ENCODE measurements around the gene ETV6. TPM values are rescaled to one million over a fixed set of nuclear protein-coding genes. Genes with fewer than 3 reads are reported as not detected.

Gene ETV6
- polyA plus RNA-seq, 3 donors, result 6.8 to 45.1 (median 11.7) TPM

- DNase-seq, result no peak
- no peak overlapping the region for H3K9ac ChIP-seq (ENCODE audit: insufficient read depth, low read length, poor library complexity, severe bottlenecking)
- no peak overlapping the region for H3K4me3 ChIP-seq (replicated peaks in 1 of 3; ENCODE audit: low read depth in 2 of 3, low read length in 3 of 3)
- H3K36me3 Mint-ChIP-seq, result no peaks in the 10 kb centered on the region
- H2AFZ ChIP-seq (ENCODE audit: insufficient read depth, low read depth, low read length, poor library complexity, severe bottlenecking), result no peak overlapping the region
- peaks cover 0 to 4% of the 10 kb centered on the region in 2 donors for H3K4me1 ChIP-seq (ENCODE audit: control insufficient read depth in 1 of 2, insufficient read depth in 2 of 2, low read length in 2 of 2)
- peaks cover 13% of the 10 kb centered on the region for H3K4me1 Mint-ChIP-seq
- no peaks in the 10 kb centered on the region for H3K36me3 ChIP-seq (replicated peaks in 1 of 2; ENCODE audit: control insufficient read depth in 1 of 2, insufficient read depth in 2 of 2, low read length in 2 of 2)
- no peak overlapping the region for H3K27ac ChIP-seq (ENCODE audit: low read depth in 1 of 2, low read length in 2 of 2)
- H3K27ac Mint-ChIP-seq, result no peak overlapping the region
- no peak overlapping the region for H3K4me2 ChIP-seq (replicated peaks; ENCODE audit: extremely low read depth, low read length, poor library complexity, severe bottlenecking)
- H3K4me3 Mint-ChIP-seq, result no peak overlapping the region
- H3K9me3 Mint-ChIP-seq, result peaks cover 0 to 2% (median 0%) of the 10 kb centered on the region in 7 donors
- intact Hi-C loops (cut with micrococcal nuclease), result no loop called here
- no peaks in the 10 kb centered on the region for H3K9me3 ChIP-seq (replicated peaks in 1 of 2; ENCODE audit: control insufficient read depth in 1 of 2, insufficient read depth in 1 of 2, low read length in 2 of 2)
- TF ChIP-seq CTCF (IDR thresholded peaks at IDR 0.05), result no peak
- peaks cover 0 to 3% (median 0%) of the 10 kb centered on the region in 3 donors for H3K27me3 Mint-ChIP-seq (ENCODE audit: low read depth in 3 of 3)
- no peaks in the 10 kb centered on the region for H4K20me1 ChIP-seq (ENCODE audit: insufficient read depth, low read length)
- no peaks in the 10 kb centered on the region for H3K27me3 ChIP-seq (ENCODE audit: control insufficient read depth in 2 of 2, insufficient read depth in 2 of 2, low read length in 2 of 2)
- WGBS (ENCODE audit: insufficient coverage), result 100% methylated on average over 2 of the region's 4 CpGs
- no peaks in the 10 kb centered on the region for H3K79me2 ChIP-seq (ENCODE audit: insufficient read depth, low read length)
These were observed 40.4 kb upstream of the ETV6 start for GRCh38 chr12:11609045-11609444.

- H3K36me3 Mint-ChIP-seq, result no peaks in the 10 kb centered on the region
- no peak overlapping the region for H3K27ac Mint-ChIP-seq
- H3K4me1 Mint-ChIP-seq, result peaks cover 14% of the 10 kb centered on the region
These were observed 34.0 kb upstream of the ETV6 start for GRCh38 chr12:11615481-11615880.

More at GRCh38 chr12:11615481-11615880, 34.0 kb upstream of the ETV6 start:
- Histone ChIP-seq H3K27me3 (ENCODE audit: control insufficient read depth in 2 of 2, insufficient read depth in 2 of 2, low read length in 2 of 2) (no peaks in the 10 kb centered on the region), H2AFZ (ENCODE audit: insufficient read depth, low read depth, low read length, poor library complexity, severe bottlenecking) (no peak overlapping the region), H3K36me3 (replicated peaks in 1 of 2; ENCODE audit: control insufficient read depth in 1 of 2, insufficient read depth in 2 of 2, low read length in 2 of 2) (no peaks in the 10 kb centered on the region), H4K20me1 (ENCODE audit: insufficient read depth, low read length) (no peaks in the 10 kb centered on the region), H3K79me2 (ENCODE audit: insufficient read depth, low read length) (no peaks in the 10 kb centered on the region), H3K9ac (ENCODE audit: insufficient read depth, low read length, poor library complexity, severe bottlenecking) (no peak overlapping the region), H3K9me3 (replicated peaks in 1 of 2; ENCODE audit: control insufficient read depth in 1 of 2, insufficient read depth in 1 of 2, low read length in 2 of 2) (no peaks in the 10 kb centered on the region), H3K4me3 (replicated peaks in 1 of 3; ENCODE audit: low read depth in 2 of 3, low read length in 3 of 3) (no peak overlapping the region), H3K27ac (ENCODE audit: low read depth in 1 of 2, low read length in 2 of 2) (no peak overlapping the region), H3K4me2 (replicated peaks; ENCODE audit: extremely low read depth, low read length, poor library complexity, severe bottlenecking) (no peak overlapping the region), H3K4me1 (ENCODE audit: control insufficient read depth in 1 of 2, insufficient read depth in 2 of 2, low read length in 2 of 2) (peaks cover 4 to 10% of the 10 kb centered on the region in 2 donors)
- peaks cover 0 to 2% (median 2%) of the 10 kb centered on the region in 3 donors for H3K27me3 Mint-ChIP-seq (ENCODE audit: low read depth in 3 of 3)
- DNase-seq, result no peak
- TF ChIP-seq CTCF (IDR thresholded peaks at IDR 0.05), result no peak
- H3K9me3 Mint-ChIP-seq, result peaks cover 0 to 2% (median 0%) of the 10 kb centered on the region in 7 donors
- WGBS (ENCODE audit: insufficient coverage), result 100% methylated on average over 1 of the region's 1 CpG
- intact Hi-C loops (cut with micrococcal nuclease), result no loop called here
- no peak overlapping the region for H3K4me3 Mint-ChIP-seq

All from CD14-positive monocyte (primary cell).